ENCODE results near the gene LY6G5C. TPM values are rescaled to one million over a fixed set of nuclear protein-coding genes. Genes with fewer than 3 reads are reported as not detected.

The LY6G5C gene
- total RNA-seq, 2 donors from 2014 or later, result 1.2 to 4.9 TPM

GRCh38 chr6:31718265-31718664, 37.4 kb upstream of the LY6G5C start:
- TF ChIP-seq CTCF (IDR thresholded peaks at IDR 0.05), result no peak
- no peak overlapping the region for H3K4me3 ChIP-seq
- no peak for DNase-seq (ENCODE audit: low spot score)
- no peaks in the 10 kb centered on the region for H3K9me3 ChIP-seq
- H3K4me1 ChIP-seq, result no peaks in the 10 kb centered on the region
- H3K27ac ChIP-seq, result no peak overlapping the region
- H3K27me3 ChIP-seq, result no peaks in the 10 kb centered on the region
- H3K36me3 ChIP-seq, result no peaks in the 10 kb centered on the region

GRCh38 chr6:31717499-31718222, 36.8 kb upstream of the LY6G5C start:
- H3K9me3 ChIP-seq, result no peaks in the 10 kb centered on the region
- no peaks in the 10 kb centered on the region for H3K36me3 ChIP-seq
- TF ChIP-seq CTCF (IDR thresholded peaks at IDR 0.05), result no peak
- H3K27ac ChIP-seq, result no peak overlapping the region
- H3K4me3 ChIP-seq, result no peak overlapping the region
- no peak for DNase-seq (ENCODE audit: low spot score)
- H3K27me3 ChIP-seq, result no peaks in the 10 kb centered on the region
- no peaks in the 10 kb centered on the region for H3K4me1 ChIP-seq

GRCh38 chr6:31715022-31715958, 34.4 kb upstream of the LY6G5C start, which contains the start of gene LY6G6D:
TSS of gene LY6G6D (plus strand) at chr6:31715348. CDS start at chr6:31715356, 8 bp downstream.
- no peak within 1 kb of the TSS for H3K27ac ChIP-seq

GRCh38 chr6:31713991-31714684, 33.3 kb upstream of the LY6G5C start:
- no peaks in the 10 kb centered on the region for H3K36me3 ChIP-seq
- H3K4me3 ChIP-seq, result no peak overlapping the region
- H3K9me3 ChIP-seq, result no peaks in the 10 kb centered on the region
- no peaks in the 10 kb centered on the region for H3K27me3 ChIP-seq
- no peaks in the 10 kb centered on the region for H3K4me1 ChIP-seq
- no peak overlapping the region for H3K27ac ChIP-seq
- TF ChIP-seq CTCF (IDR thresholded peaks at IDR 0.05), result no peak
- no peak for DNase-seq (ENCODE audit: low spot score)

More at GRCh38 chr6:31715022-31715958, 34.4 kb upstream of the LY6G5C start, which contains the start of gene LY6G6D:
- no peak for DNase-seq (ENCODE audit: low spot score)
- no peaks in the 10 kb centered on the region for H3K9me3 ChIP-seq
- no peaks in the 10 kb centered on the region for H3K27me3 ChIP-seq
- H3K36me3 ChIP-seq, result no peaks in the 10 kb centered on the region
- H3K4me1 ChIP-seq, result no peaks in the 10 kb centered on the region
- H3K4me3 ChIP-seq, result no peak within 1 kb of the TSS
- TF ChIP-seq CTCF (IDR thresholded peaks at IDR 0.05), result no peak

GRCh38 chr6:31713465-31713864, 32.6 kb upstream of the LY6G5C start:
- no peak overlapping the region for H3K27ac ChIP-seq
- no peaks in the 10 kb centered on the region for H3K36me3 ChIP-seq
- H3K9me3 ChIP-seq, result no peaks in the 10 kb centered on the region
- H3K4me1 ChIP-seq, result no peaks in the 10 kb centered on the region
- DNase-seq (ENCODE audit: low spot score), result no peak
- no peak for TF ChIP-seq CTCF (IDR thresholded peaks at IDR 0.05)
- no peak overlapping the region for H3K4me3 ChIP-seq
- no peaks in the 10 kb centered on the region for H3K27me3 ChIP-seq

All from right atrium auricular region (tissue), 2 donors.